ENCODE measurements around the gene ASMTL.
"Not testable (repeated sequence)": the region's sequence is repeated elsewhere in the genome, so short reads cannot be mapped to it uniquely, and the experiment has no call there.

ASMTL gene

DNA sequence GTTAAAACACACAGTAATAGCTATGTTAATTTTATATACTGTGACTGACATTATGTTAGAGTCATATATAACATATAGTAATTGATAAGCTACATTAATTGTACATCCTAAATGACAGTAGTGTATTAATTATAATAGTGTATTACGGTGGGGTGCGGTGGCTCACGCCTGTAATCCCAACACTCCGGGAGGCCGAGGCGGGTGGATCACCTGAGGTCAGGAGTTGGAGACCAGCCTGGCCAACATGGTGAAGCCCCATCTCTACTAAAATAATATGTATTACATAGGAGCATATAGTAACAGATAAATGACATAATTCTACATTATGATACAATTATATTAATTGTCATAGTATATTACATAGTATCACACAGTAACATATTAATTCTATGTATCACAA, 12.2 kb downstream of the ASMTL start:
- no peak for FAIRE-seq
- DNase-seq (ENCODE audit: insufficient read length, low spot score): no peak

DNA sequence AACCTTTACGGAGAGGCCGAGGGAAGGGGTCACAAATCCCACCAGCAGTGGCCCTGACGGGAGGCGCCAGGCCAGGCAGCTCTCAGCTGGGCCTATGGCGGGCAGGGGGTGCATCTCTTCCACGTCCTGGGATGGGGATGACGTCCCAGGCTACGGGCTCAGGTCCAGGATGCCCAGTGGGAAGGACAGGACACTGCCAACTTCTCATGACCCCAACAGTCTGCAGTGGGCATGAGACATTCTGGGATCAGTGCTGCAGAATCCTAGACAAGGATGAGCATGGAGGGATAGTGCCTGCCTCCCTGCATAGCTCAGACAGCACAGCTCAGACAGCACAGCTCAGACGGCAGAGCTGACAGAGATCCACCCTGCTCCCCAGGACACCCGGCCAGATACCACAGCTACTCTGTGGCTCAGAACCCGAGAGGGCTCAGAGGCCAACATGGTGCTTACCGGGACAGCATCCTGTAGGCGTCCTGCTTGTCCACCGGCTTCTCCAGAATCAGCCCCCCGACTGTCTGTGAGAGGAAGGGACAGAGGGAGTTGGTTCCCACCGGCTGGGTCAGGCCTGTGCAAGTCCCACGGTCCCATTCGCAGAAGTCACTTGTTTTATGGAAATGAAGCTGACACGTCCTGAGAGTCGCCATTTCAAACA, 17.3 kb downstream of the ASMTL start:
- no peak for DNase-seq (ENCODE audit: insufficient read length, low spot score)
- FAIRE-seq: no peak

DNA sequence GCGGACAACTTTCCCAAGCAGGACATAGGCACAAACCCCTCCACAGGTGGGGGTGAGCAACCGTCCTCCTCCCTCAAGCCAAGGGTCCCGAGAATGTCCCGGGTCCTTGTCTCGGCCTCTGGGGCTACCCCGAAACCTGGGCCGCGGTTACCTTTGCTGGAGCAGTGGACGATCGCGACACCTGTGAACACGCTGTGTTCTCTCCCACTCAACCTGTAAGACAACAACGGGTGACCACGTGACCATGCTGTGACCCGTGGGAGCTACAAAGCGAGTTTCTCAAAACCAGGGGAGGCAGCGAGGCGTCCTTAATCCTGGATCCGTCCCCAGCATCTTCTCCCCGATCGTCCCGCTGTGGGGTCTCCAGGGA, 17.9 kb downstream of the ASMTL start:
- FAIRE-seq: no peak

DNA sequence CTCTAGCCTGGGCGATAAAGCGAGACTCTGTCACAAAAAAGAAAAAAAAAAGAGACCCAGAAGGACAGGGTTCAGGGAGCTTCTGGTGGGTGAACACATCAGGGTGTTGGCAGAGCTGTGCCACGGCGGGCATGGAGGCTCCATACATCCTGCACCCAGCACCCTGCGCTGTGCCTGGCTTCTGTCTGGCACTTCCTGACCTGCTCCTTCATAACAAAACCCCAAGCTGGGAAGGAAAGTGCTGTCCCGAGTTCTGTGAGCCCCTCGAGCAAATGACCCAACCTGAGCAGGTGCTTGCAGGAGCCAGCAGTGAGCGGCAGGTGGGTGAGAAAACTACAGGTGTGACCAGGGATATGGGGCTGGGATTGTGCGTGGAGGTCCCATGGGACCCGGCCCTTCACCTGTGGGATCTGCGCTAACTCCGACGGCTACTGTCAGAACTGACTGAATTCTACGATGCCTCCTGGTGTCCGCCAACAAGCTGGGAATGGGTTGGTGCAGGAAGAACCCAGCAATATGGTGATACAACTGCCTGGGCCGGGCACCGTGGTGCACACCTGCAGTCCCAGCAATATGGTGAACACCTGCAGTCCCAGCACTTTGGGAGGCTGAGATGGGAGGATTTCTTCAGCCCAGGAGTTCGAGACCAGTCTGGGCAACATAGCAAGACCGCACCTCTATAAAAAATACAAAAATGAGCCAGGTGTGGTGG, 18.9 kb downstream of the ASMTL start:
- DNase-seq (ENCODE audit: insufficient read length, low spot score) (no peak), FAIRE-seq (no peak)

More for the DNA sequence above, 17.9 kb downstream of the ASMTL start:
- no peak for DNase-seq (ENCODE audit: insufficient read length, low spot score)

DNA sequence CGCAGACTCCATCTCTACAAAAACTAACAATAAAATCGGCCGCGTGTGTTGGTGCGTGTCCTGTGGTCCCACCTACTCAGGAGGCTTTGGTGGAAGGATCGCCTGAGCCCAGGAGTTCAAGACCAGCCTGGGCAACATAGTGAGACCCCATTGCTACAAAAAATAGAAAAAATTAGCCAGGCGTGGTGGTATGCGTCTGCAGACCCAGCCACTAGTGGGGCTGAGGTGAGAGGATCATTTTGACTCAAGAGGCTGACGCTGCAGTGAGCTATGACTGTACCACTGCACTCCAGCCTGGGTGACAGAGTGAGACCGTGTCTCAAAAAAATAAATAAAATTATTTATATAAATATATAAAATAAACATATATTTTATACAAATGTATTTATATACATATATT, 22.3 kb downstream of the ASMTL start:
- FAIRE-seq: no peak
- no peak for DNase-seq (ENCODE audit: insufficient read length, low spot score)

DNA sequence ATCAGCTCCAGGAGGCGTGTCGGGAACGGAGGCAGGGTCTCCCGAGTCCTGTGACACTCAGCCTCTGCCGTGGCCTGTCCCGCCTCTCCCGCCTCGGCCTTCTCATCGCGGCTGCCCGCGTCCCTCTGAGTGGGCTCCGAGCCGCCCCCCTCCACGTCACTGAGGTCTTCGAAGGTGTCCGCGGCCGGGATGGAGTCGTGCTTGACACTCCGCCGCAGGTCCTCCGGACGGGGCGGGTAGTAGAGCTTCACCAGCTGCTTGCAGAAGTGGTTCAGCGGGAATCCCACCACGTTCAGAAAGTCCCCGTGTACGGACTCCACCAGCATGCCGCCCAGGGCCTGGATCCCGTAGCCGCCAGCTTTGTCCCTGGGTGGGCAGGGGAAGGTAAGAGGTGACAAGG, 25.0 kb downstream of the ASMTL start:
- FAIRE-seq (no peak), DNase-seq (ENCODE audit: insufficient read length, low spot score) (no peak)

DNA sequence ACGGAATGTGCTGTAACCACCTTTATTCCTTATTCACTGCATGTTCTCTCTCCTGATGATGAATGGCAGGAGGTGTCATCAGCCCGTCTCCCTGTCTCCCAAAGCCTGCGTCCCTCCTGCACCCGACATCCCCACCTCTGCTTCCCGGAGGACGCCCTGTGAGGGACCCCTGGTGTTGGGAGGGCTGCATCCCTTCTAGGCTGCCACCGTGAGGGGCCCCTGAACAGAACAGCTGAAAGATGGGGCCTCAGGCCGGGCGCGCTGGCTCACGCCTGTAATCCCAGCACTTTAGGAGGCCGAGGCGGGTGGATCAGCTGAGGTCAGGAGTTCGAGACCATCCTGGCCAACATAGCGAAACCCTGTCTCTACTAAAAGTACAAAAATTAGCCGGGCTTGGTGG, 26.4 kb downstream of the ASMTL start:
- not testable (repeated sequence) for FAIRE-seq; DNase-seq (ENCODE audit: insufficient read length, low spot score)

DNA sequence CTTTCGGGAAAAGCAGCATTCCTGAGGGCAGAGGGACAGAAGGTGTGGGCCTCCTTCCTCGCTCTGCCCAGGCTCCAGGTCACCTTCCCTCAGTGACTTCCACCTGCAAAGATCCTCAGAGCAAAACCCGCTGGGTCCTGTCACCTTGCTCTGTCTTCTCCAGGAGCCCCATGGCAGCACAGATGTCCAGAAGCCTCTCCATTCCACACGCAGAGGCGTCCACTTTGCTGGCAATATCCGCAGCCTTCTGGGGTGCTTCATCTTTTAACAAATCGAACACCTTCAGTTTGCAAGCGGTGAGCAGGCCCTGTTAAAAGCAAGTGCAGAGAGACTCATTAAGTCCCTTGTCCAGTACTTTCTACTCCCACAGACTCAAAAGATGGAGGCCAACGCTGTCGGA, 27.3 kb downstream of the ASMTL start:
- FAIRE-seq (no peak), DNase-seq (ENCODE audit: insufficient read length, low spot score) (no peak)

DNA sequence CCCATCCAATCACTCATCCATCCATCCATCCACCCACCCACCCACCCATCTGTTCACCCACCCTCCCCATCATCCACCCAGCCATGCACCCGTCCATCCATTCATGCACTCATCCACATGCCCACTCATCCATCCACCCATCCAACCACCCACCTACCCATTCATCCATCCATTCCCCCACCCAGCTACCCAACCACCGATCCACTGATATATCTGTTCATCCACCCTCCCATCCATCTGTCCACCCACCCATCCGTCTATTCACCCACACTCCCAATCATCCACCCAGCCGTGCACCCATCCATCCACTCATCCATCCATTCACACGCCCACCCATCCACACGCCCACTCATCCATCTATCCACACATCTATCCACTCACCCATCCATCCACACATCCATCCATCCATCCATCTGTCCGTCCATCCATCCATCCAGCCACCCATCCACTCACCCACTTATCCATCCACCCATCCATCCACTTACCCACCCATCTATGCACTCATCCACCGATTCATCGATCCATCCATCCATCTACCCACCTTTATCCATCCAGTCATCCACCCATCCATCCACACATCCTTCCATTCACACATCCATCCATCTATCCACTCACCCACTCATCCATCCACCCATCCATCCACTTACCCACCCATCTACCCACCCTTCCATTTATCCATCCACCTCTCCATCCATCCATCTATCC, 28.4 kb downstream of the ASMTL start:
- no peak for DNase-seq (ENCODE audit: insufficient read length, low spot score)
- no peak for FAIRE-seq

DNA sequence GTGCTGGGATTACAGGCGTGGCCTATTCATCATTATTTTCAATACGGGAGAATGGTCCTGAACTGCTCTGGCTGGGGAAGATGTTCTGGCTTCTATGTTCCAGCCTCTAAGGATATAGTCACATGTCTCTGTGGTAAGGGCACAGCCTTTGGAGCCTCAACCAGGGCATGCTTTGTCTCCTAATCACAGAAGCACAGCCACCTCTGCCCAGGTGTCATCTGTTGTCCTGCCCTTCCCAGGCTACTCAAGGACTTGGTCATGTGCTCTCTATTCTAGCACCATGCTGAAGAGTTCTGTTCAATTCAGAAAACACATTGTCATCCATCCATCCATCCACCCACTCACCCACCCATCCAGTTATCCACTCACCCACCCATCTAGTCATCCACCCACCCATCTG, 29.5 kb downstream of the ASMTL start:
- DNase-seq (ENCODE audit: insufficient read length, low spot score) (no peak), FAIRE-seq (no peak)

DNA sequence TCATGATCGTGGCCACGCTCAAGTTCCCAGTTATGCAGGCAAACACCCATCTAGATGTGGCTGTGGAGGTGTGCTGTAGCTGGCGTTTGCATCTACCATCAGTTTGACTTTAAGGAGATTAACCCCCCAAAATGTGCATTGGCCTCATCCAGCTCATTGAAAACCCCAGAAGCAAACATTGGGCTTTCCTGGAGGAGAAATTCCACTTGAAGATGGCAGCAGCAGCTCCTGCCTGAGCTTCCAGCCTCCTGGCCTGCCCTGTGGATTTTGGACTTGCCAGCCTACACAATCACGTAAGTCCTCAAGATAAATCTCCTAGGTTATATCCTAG, 30.6 kb downstream of the ASMTL start:
- FAIRE-seq (no peak), DNase-seq (ENCODE audit: insufficient read length, low spot score) (no peak)

DNA sequence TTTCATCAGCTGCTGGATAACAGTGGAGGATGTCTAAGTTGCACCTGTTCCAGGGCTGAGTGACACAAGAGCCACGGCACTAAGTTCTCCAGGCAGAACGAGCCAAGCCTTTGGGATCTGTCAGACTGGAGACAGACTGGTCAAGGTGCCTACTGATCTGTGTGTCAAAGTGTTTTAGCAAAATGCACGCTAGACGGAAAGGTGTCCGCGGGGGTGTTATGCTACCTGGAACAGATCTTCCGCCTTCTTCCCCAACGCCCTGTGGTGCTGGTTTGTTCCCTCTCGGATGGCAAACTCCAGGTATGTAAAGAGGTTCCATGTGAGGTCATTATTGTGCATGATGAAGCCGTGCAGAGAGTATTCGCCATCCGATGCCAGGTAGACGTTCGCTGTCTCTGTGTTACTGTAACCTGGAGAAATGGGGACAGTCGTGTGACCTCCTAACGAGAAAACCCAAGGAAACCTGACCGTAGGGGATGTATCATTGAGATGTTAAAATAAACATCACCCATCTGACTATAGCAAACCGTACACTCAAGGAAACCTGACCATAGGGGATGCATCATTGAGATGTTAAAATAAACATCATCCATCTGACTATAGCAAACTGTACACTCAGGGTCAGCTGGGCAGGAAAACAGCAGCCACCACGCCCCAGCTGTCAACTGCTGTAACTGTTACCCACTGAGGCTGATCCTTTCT, 31.1 kb downstream of the ASMTL start:
- FAIRE-seq (no peak), DNase-seq (ENCODE audit: insufficient read length, low spot score) (no peak)

DNA sequence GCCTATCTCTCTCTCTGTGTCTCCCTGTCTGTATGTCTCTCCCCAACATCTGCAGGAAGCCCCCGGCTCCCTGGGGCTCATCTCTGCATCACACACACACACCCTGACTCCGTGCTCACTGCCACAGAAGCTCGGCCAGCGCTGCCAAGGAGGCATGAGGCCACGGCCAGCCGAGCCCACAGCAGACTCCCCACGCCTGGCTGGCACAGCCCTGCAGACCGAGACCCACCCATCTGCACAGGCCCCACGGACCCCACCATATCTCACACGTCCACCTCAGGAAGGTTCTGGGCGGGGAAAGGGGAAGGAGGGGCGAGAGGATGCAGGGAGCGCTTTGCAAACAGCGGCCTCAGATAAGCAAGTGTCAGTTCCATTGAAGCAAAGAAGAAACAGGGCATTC, 32.3 kb downstream of the ASMTL start:
- DNase-seq (ENCODE audit: insufficient read length, low spot score) (no peak), FAIRE-seq (no peak)

DNA sequence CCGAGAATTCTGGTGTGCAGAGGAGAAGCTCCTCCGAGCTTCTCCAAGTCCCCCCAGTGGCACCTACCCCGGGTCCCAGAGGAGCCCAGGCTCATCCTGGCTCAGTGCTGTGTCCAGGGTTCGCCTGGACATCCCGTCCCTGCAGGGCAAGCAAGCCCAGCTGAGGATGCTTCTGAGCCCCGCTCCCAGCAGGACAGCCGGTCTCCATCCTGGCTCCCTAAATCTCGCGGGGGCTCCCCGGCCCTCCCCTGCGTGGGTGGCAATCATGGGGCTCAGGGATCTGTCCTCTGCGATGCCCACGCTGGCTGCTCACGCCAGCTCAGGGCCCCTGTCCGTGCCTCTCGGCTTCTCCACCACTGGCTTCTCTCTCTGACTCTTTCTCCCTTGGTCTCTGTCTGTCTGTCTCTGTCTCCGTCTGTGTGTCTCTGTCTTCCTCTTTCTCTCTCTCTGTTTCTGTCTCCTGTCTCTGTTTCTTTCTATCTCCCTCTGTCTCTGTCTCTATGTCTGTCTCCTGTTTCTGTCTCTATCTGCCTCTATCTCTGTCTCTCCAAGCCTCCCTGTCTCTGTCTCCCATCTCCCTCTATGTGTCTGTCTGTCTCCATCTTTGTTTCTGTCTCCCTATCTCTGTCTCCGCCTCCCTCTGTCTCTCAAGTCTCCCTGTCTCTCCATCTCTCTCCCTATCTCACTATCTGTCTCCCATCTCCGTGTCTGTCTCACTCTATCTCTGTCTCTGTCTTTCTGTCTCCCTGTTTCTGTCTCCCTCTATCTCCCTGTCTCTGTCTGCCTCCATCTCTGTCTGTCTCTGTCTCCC, 33.0 kb downstream of the ASMTL start:
- no peak for DNase-seq (ENCODE audit: insufficient read length, low spot score)
- no peak for FAIRE-seq

DNA sequence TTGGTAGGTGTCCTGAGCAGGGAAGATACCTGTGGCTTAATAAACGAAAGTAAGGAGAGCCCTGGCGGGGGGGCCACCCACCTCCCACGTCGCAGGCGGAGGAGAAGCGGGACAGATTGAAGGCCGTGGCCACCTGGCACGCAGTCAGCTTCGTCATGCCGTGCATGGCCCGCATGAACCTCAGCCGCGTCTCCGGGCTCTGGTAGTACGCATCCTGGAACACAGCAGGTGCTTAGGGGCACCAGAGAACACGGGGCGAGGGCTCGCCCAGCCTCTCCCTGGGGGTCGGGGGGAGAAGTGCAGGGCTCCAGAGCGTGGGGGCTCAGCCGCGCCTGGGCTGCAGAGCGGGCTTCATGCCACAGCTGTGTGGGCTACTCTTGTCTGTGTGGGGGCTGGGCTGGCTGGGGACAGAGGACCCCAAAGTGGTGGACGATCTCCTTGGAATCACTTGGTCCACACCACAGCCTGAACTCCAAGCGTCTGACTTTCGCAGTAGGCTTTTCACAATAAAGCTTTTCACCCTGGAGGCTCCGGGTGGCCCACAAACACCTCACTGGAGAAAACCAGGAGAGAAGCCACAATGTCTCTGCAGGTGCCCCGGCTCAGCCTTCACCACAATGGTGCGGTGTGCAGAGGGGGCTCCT, 33.7 kb downstream of the ASMTL start:
- FAIRE-seq: no peak
- DNase-seq (ENCODE audit: insufficient read length, low spot score): no peak

DNA sequence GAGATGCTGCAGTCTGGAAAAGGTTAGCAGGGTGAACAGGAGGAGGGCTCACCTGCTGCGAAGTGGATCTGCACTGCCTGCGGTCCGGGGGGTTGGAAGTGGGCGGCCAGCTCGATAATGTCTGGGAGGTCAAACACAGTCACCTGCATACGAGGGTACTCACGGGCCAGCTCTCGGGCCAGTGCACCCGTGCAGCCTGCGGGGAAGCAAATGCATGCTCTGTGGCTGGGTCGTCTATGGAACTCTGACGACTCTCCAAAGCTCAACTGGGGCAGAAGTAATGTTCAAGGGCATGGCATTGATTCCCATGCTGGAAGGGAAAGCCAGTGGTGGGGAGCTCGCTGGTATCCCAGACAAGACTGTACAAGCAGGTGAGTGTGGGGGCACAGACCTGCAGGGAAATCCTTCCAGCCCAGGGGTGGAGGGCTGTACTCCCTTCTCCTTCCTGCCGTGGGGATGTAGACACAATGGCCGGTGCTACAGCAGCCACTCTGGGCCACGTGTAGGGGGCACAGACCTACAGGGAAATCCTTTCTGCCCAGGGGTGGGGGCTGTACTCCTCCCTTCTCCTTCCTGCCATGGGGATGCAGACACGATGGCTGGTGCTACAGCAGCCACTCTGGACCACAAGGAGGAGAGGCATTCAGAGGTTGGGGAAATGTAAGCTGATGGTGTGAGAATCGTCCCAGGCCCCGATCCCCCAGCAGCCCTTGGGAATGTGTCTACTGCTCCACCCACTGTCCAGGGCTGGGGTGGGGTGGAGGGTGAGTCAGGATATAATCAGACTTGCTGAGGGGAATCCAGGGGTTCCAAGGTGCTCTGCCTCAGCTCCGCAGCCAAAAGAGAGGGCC, 34.6 kb downstream of the ASMTL start:
- DNase-seq (ENCODE audit: insufficient read length, low spot score) (no peak), FAIRE-seq (no peak)

DNA sequence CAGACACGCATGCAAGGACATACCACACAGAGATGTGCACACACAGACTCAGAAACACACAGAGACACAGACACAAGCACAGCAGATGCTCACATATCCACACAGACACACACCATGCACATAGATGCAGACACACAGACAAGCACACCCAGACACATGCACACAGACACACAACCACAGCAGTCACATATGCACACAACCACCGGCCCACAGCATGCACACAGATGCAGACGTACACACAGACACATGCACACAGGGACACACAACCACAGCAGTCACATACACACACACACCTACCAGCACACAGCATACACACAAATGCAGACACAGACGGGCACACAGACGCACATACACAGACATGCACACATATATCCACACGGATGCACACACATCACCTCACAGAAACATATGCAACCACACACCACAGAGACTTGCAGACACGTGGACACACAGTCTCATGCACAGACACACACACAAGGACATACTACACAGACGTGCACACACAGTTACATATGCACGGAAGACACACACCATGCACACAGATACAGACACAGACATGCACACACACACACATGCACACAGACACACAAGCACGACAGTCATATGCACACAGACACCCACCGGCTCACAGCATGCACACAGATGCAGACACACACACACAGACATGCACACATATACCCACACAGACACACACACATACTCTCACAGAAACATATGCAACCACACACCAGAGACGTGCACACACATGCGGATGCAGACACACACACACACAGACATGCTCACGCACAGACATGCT, 35.5 kb downstream of the ASMTL start:
- no peak for FAIRE-seq
- DNase-seq (ENCODE audit: insufficient read length, low spot score): no peak

DNA sequence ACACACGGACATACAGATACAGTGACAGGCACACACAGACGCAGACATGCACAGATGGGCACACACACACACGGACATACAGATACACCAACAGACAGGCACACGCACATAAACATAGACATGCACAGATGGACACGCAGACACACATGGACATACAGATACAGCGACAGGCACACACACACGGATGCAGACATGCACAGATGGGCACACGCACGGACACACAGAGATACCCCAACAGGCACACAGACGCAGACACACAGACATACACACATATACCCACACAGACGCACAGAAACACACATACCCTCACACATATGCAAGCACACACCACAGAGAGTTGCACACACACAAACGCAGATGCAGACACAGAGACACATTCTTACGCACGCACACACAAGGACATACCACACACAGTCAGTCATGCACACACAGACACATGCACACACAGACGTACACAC, 36.4 kb downstream of the ASMTL start:
- FAIRE-seq (no peak), DNase-seq (ENCODE audit: insufficient read length, low spot score) (no peak)

Measured in GM19239 (cell line).